CD14-positive monocyte (primary cell): Measurements from ENCODE around the gene ACKR4. TPM values are rescaled to one million over a fixed set of nuclear protein-coding genes. Genes with fewer than 3 reads are reported as not detected.

Source experiments
- DNase-seq, 3 donors: peaks; one replicate each; pipeline ENCODE4 v3.0.0-alpha.2; 2011 to 2022
- H2AFZ ChIP-seq: 2 replicates; pipeline ENCODE4 v1.6.0; 2012; ENCODE audit warnings: mild to moderate bottlenecking, low read depth, low read length, inconsistent platforms; ENCODE audit not compliant: insufficient read depth, poor library complexity, severe bottlenecking
- H3K27ac ChIP-seq, 2 donors: 1 replicate in 1 of 2; 2 replicates in 1 of 2; pipeline ENCODE4 v1.5.1; 2012 to 2013; ENCODE audit warnings: low read length in 2 of 2, control low read depth in 1 of 2, inconsistent platforms in 1 of 2, low read depth in 1 of 2, mild to moderate bottlenecking in 1 of 2
- H3K27me3 ChIP-seq, 2 donors: one replicate each; pipeline versions ENCODE4 v1.6.0 to v1.6.1; 2011 to 2013; ENCODE audit warnings: low read length in 2 of 2; ENCODE audit not compliant: control insufficient read depth in 2 of 2, insufficient read depth in 2 of 2
- H3K36me3 ChIP-seq, 2 donors: replicated peaks in 1 of 2; 1 replicate in 1 of 2; 2 replicates in 1 of 2; pipeline versions ENCODE4 v1.5.1 to v1.6.1; 2012 to 2013; ENCODE audit warnings: low read length in 2 of 2, control low read depth in 1 of 2, inconsistent platforms in 1 of 2, mild to moderate bottlenecking in 1 of 2; ENCODE audit not compliant: insufficient read depth in 2 of 2, control insufficient read depth in 1 of 2
- H3K4me1 ChIP-seq, 2 donors: 1 replicate in 1 of 2; 2 replicates in 1 of 2; pipeline versions ENCODE4 v1.5.1 to v1.6.1; 2012 to 2013; ENCODE audit warnings: low read length in 2 of 2, control low read depth in 1 of 2, inconsistent platforms in 1 of 2, mild to moderate bottlenecking in 1 of 2, moderate library complexity in 1 of 2; ENCODE audit not compliant: insufficient read depth in 2 of 2, control insufficient read depth in 1 of 2
- H3K4me2 ChIP-seq: replicated peaks from 2 replicates; pipeline ENCODE3; 2012; ENCODE audit warnings: low read length, moderate library complexity, mild to moderate bottlenecking; ENCODE audit not compliant: poor library complexity, severe bottlenecking; ENCODE audit errors: extremely low read depth
- H3K4me3 ChIP-seq, 3 experiments: fragments of 200-600 bp in 1 of 3; sonication (generic) in 1 of 3; replicated peaks in 1 of 3; 1 replicate in 2 of 3; 2 replicates in 1 of 3; pipeline ENCODE4 v1.5.1; 2011 to 2013; ENCODE audit warnings: low read length in 3 of 3, mild to moderate bottlenecking in 3 of 3, control low read depth in 2 of 3, low read depth in 2 of 3, inconsistent platforms in 1 of 3, moderate library complexity in 1 of 3
- H3K79me2 ChIP-seq: 2 replicates; pipeline ENCODE4 v1.6.0; 2012; ENCODE audit warnings: mild to moderate bottlenecking, control low read depth, inconsistent platforms, low read length, moderate library complexity; ENCODE audit not compliant: insufficient read depth
- H3K9ac ChIP-seq: 2 replicates; pipeline ENCODE4 v1.6.0; 2017; ENCODE audit warnings: low read length, mild to moderate bottlenecking; ENCODE audit not compliant: insufficient read depth, poor library complexity, severe bottlenecking
- H3K9me3 ChIP-seq, 2 donors: replicated peaks in 1 of 2; 1 replicate in 1 of 2; 2 replicates in 1 of 2; pipeline versions ENCODE4 v1.5.1 to v1.6.1; 2012 to 2013; ENCODE audit warnings: low read length in 2 of 2, control low read depth in 1 of 2; ENCODE audit not compliant: control insufficient read depth in 1 of 2, insufficient read depth in 1 of 2
- H4K20me1 ChIP-seq: 2 replicates; pipeline ENCODE4 v1.6.0; 2012; ENCODE audit warnings: mild to moderate bottlenecking, low read length, control low read depth, moderate library complexity; ENCODE audit not compliant: insufficient read depth
- H3K27ac Mint-ChIP-seq, 7 donors: one replicate each; pipeline ENCODE4 v1.8.0; 2020; ENCODE audit warnings: mild to moderate bottlenecking in 7 of 7, mixed read lengths in 7 of 7, moderate library complexity in 6 of 7, inconsistent platforms in 2 of 7
- H3K27me3 Mint-ChIP-seq, 3 donors: one replicate each; pipeline ENCODE4 v1.8.0; 2021 to 2022; ENCODE audit warnings: low read depth in 3 of 3, mild to moderate bottlenecking in 3 of 3, mixed read lengths in 3 of 3, moderate library complexity in 3 of 3, inconsistent platforms in 1 of 3
- H3K36me3 Mint-ChIP-seq, 2 donors: one replicate each; pipeline ENCODE4 v1.8.0; 2020; ENCODE audit warnings: mixed read lengths in 2 of 2, inconsistent platforms in 1 of 2, mild to moderate bottlenecking in 1 of 2
- H3K4me1 Mint-ChIP-seq: one replicate; pipeline ENCODE4 v1.8.0; 2020; ENCODE audit warnings: mild to moderate bottlenecking, mixed read lengths
- H3K4me3 Mint-ChIP-seq, 2 donors: one replicate each; pipeline ENCODE4 v1.8.0; 2020; ENCODE audit warnings: mild to moderate bottlenecking in 2 of 2, mixed read lengths in 2 of 2, moderate library complexity in 1 of 2
- H3K9me3 Mint-ChIP-seq, 7 donors: one replicate each; pipeline ENCODE4 v1.8.0; 2020 to 2022; ENCODE audit warnings: mixed read lengths in 7 of 7, mild to moderate bottlenecking in 6 of 7, moderate library complexity in 6 of 7, inconsistent platforms in 2 of 7
- WGBS: methylation state at CpG from one replicate; pipeline ENCODE4 v1.1.5; 2013; ENCODE audit warnings: missing lambda C conversion rate; ENCODE audit not compliant: insufficient coverage; 5-methylcytosine and 5-hydroxymethylcytosine counted together
- intact Hi-C, 2 donors: fragments of 100-400 bp; cut with micrococcal nuclease; formaldehyde crosslinking; loops; one replicate each; pipeline versions ENCODE4 v1.15.0 to v1.15.1; 2023
- polyA plus RNA-seq, 3 donors: library from polyadenylated mRNA; depleted of rRNA in 1 of 3; unstranded in 2 of 3; stranded (reverse) in 1 of 3; fragments of 300-500 nt in 2 of 3; fragments of >200 nt in 1 of 3; fragmentation: Illumina TruSeq in 2 of 3; gene quantifications; 1 replicate in 2 of 3; 2 replicates in 1 of 3; pipeline ENCODE4 v1.2.3, GENCODE V29; 2012 to 2021
- TF ChIP-seq, protein P1 (sequence below): fragments of 200-600 bp; IDR thresholded peaks from one replicate; pipeline ENCODE4 v1.8.0; 2022; ENCODE audit warnings: antibody characterized with exemption, mild to moderate bottlenecking

ACKR4 gene
- polyA plus RNA-seq, 3 donors, result 0.09 TPM; not detected in 2

DNA sequence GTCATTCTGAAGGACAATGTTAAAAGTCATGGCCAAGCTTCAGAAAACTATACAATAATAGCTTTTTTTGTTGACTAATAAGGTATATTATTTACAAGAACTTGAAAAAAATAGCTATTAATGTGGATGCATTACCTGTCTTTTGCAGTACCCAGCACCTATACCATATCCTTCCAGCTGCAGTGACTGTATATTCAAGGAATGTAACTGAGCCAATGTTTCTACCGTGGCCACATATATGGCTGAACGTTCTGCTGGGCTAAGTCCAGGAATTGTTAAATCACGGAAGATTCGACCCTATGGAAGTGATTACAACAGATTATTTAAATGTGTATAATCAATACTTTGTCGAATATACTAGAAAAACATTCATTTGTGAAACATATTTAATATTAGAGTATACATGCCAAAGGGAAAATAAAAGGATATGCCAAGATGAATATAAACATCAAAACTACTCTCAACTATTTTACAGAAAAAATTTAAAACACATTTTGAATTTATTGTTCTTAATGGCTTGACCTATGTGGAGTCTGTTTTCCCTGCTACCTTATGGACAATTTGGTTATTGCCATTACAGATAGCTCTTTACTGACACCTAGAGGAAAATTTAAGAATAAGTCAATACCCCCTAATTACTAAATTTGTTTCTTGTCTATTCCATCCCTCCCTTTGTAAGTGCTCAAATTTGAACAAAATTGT lies 44.9 kb downstream of the ACKR4 start:
- WGBS, result no CpG with 5 or more reads among the region's 5 CpGs
- H3K27me3 Mint-ChIP-seq, result peaks cover 0 to 1% (median 0%) of the 10 kb centered on the region in 3 donors
- H3K36me3 Mint-ChIP-seq, result peaks cover 11 to 24% of the 10 kb centered on the region in 2 donors
- H3K4me3 Mint-ChIP-seq, result no peak overlapping the region
- intact Hi-C loops, result loop anchor here (1.0 to 2.0 kb wide), 2 partner anchors 105 to 106 kb away; no protein-coding TSS in a partner anchor
- no peak overlapping the region for H2AFZ ChIP-seq
- no peaks in the 10 kb centered on the region for H3K9me3 ChIP-seq
- no peak overlapping the region for H3K27ac ChIP-seq
- no peak overlapping the region for H3K9ac ChIP-seq
- peaks cover 0 to 2% (median 0%) of the 10 kb centered on the region in 7 donors for H3K9me3 Mint-ChIP-seq
- no peaks in the 10 kb centered on the region for H3K4me1 ChIP-seq
- H4K20me1 ChIP-seq, result no peaks in the 10 kb centered on the region
- H3K27me3 ChIP-seq, result no peaks in the 10 kb centered on the region
- no peak overlapping the region for H3K4me2 ChIP-seq
- no peak overlapping the region for H3K27ac Mint-ChIP-seq
- H3K4me1 Mint-ChIP-seq, result peaks cover 8% of the 10 kb centered on the region
- H3K79me2 ChIP-seq, result no peaks in the 10 kb centered on the region
- peaks cover 4 to 27% of the 10 kb centered on the region in 2 donors for H3K36me3 ChIP-seq
- TF ChIP-seq, protein P1, sequence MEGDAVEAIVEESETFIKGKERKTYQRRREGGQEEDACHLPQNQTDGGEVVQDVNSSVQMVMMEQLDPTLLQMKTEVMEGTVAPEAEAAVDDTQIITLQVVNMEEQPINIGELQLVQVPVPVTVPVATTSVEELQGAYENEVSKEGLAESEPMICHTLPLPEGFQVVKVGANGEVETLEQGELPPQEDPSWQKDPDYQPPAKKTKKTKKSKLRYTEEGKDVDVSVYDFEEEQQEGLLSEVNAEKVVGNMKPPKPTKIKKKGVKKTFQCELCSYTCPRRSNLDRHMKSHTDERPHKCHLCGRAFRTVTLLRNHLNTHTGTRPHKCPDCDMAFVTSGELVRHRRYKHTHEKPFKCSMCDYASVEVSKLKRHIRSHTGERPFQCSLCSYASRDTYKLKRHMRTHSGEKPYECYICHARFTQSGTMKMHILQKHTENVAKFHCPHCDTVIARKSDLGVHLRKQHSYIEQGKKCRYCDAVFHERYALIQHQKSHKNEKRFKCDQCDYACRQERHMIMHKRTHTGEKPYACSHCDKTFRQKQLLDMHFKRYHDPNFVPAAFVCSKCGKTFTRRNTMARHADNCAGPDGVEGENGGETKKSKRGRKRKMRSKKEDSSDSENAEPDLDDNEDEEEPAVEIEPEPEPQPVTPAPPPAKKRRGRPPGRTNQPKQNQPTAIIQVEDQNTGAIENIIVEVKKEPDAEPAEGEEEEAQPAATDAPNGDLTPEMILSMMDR, result peak; percentile 80
- no peak overlapping the region for H3K4me3 ChIP-seq
- peak; percentile 5 to 45 (median 31) for DNase-seq

DNA sequence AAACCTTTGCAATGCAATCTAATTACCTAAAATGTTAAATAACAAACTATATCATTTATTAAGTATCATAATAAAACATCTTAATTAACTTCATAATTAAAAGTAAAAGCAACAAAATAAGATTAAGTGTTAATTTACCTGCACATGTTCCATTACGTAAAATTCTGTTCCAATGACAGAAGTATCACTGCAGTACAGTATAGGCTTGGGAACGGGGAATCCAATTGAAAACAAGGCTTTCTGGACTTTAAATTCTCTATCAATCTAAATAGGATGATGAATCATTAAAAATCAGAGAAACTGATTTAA lies 45.4 kb downstream of the ACKR4 start:
- Histone ChIP-seq H3K4me1 (no peaks in the 10 kb centered on the region), H3K9ac (no peak overlapping the region), H3K4me3 (no peak overlapping the region), H4K20me1 (no peaks in the 10 kb centered on the region), H3K27me3 (no peaks in the 10 kb centered on the region), H3K36me3 (peaks cover 4 to 25% of the 10 kb centered on the region in 2 donors), H3K4me2 (no peak overlapping the region), H3K79me2 (no peaks in the 10 kb centered on the region), H3K27ac (no peak overlapping the region), H2AFZ (no peak overlapping the region), H3K9me3 (no peaks in the 10 kb centered on the region)
- no CpG with 5 or more reads among the region's 2 CpGs for WGBS
- Mint-ChIP-seq H3K27me3 (peaks cover 0 to 1% (median 0%) of the 10 kb centered on the region in 3 donors), H3K4me3 (no peak overlapping the region), H3K9me3 (peaks cover 0 to 2% (median 0%) of the 10 kb centered on the region in 7 donors), H3K4me1 (peaks cover 8% of the 10 kb centered on the region), H3K27ac (no peak overlapping the region), H3K36me3 (peaks cover 8 to 21% of the 10 kb centered on the region in 2 donors)
- TF ChIP-seq, protein P1, result peak; percentile 38
- DNase-seq, result no peak
- intact Hi-C loops, result loop anchor here (1.0 to 2.0 kb wide), 2 partner anchors 106 kb away; no protein-coding TSS in a partner anchor
